CD14-positive monocyte (primary cell): ENCODE data around the gene ITGA2. TPM values are rescaled to one million over a fixed set of nuclear protein-coding genes. Genes with fewer than 3 reads are reported as not detected.

Source experiments
- DNase-seq, 3 donors: peaks; one replicate each; pipeline ENCODE4 v3.0.0-alpha.2; 2011 to 2022
- H2AFZ ChIP-seq: 2 replicates; pipeline ENCODE4 v1.6.0; 2012; ENCODE audit warnings: mild to moderate bottlenecking, low read depth, low read length, inconsistent platforms; ENCODE audit not compliant: insufficient read depth, poor library complexity, severe bottlenecking
- H3K27ac ChIP-seq, 2 donors: 1 replicate in 1 of 2; 2 replicates in 1 of 2; pipeline ENCODE4 v1.5.1; 2012 to 2013; ENCODE audit warnings: low read length in 2 of 2, control low read depth in 1 of 2, inconsistent platforms in 1 of 2, low read depth in 1 of 2, mild to moderate bottlenecking in 1 of 2
- H3K27me3 ChIP-seq, 2 donors: one replicate each; pipeline versions ENCODE4 v1.6.0 to v1.6.1; 2011 to 2013; ENCODE audit warnings: low read length in 2 of 2; ENCODE audit not compliant: control insufficient read depth in 2 of 2, insufficient read depth in 2 of 2
- H3K36me3 ChIP-seq, 2 donors: replicated peaks in 1 of 2; 1 replicate in 1 of 2; 2 replicates in 1 of 2; pipeline versions ENCODE4 v1.5.1 to v1.6.1; 2012 to 2013; ENCODE audit warnings: low read length in 2 of 2, control low read depth in 1 of 2, inconsistent platforms in 1 of 2, mild to moderate bottlenecking in 1 of 2; ENCODE audit not compliant: insufficient read depth in 2 of 2, control insufficient read depth in 1 of 2
- H3K4me1 ChIP-seq, 2 donors: 1 replicate in 1 of 2; 2 replicates in 1 of 2; pipeline versions ENCODE4 v1.5.1 to v1.6.1; 2012 to 2013; ENCODE audit warnings: low read length in 2 of 2, control low read depth in 1 of 2, inconsistent platforms in 1 of 2, mild to moderate bottlenecking in 1 of 2, moderate library complexity in 1 of 2; ENCODE audit not compliant: insufficient read depth in 2 of 2, control insufficient read depth in 1 of 2
- H3K4me2 ChIP-seq: replicated peaks from 2 replicates; pipeline ENCODE3; 2012; ENCODE audit warnings: low read length, moderate library complexity, mild to moderate bottlenecking; ENCODE audit not compliant: poor library complexity, severe bottlenecking; ENCODE audit errors: extremely low read depth
- H3K4me3 ChIP-seq, 3 experiments: fragments of 200-600 bp in 1 of 3; sonication (generic) in 1 of 3; replicated peaks in 1 of 3; 1 replicate in 2 of 3; 2 replicates in 1 of 3; pipeline ENCODE4 v1.5.1; 2011 to 2013; ENCODE audit warnings: low read length in 3 of 3, mild to moderate bottlenecking in 3 of 3, control low read depth in 2 of 3, low read depth in 2 of 3, inconsistent platforms in 1 of 3, moderate library complexity in 1 of 3
- H3K79me2 ChIP-seq: 2 replicates; pipeline ENCODE4 v1.6.0; 2012; ENCODE audit warnings: mild to moderate bottlenecking, control low read depth, inconsistent platforms, low read length, moderate library complexity; ENCODE audit not compliant: insufficient read depth
- H3K9ac ChIP-seq: 2 replicates; pipeline ENCODE4 v1.6.0; 2017; ENCODE audit warnings: low read length, mild to moderate bottlenecking; ENCODE audit not compliant: insufficient read depth, poor library complexity, severe bottlenecking
- H3K9me3 ChIP-seq, 2 donors: replicated peaks in 1 of 2; 1 replicate in 1 of 2; 2 replicates in 1 of 2; pipeline versions ENCODE4 v1.5.1 to v1.6.1; 2012 to 2013; ENCODE audit warnings: low read length in 2 of 2, control low read depth in 1 of 2; ENCODE audit not compliant: control insufficient read depth in 1 of 2, insufficient read depth in 1 of 2
- H4K20me1 ChIP-seq: 2 replicates; pipeline ENCODE4 v1.6.0; 2012; ENCODE audit warnings: mild to moderate bottlenecking, low read length, control low read depth, moderate library complexity; ENCODE audit not compliant: insufficient read depth
- H3K27ac Mint-ChIP-seq, 7 donors: one replicate each; pipeline ENCODE4 v1.8.0; 2020; ENCODE audit warnings: mild to moderate bottlenecking in 7 of 7, mixed read lengths in 7 of 7, moderate library complexity in 6 of 7, inconsistent platforms in 2 of 7
- H3K27me3 Mint-ChIP-seq, 3 donors: one replicate each; pipeline ENCODE4 v1.8.0; 2021 to 2022; ENCODE audit warnings: low read depth in 3 of 3, mild to moderate bottlenecking in 3 of 3, mixed read lengths in 3 of 3, moderate library complexity in 3 of 3, inconsistent platforms in 1 of 3
- H3K36me3 Mint-ChIP-seq, 2 donors: one replicate each; pipeline ENCODE4 v1.8.0; 2020; ENCODE audit warnings: mixed read lengths in 2 of 2, inconsistent platforms in 1 of 2, mild to moderate bottlenecking in 1 of 2
- H3K4me1 Mint-ChIP-seq: one replicate; pipeline ENCODE4 v1.8.0; 2020; ENCODE audit warnings: mild to moderate bottlenecking, mixed read lengths
- H3K4me3 Mint-ChIP-seq, 2 donors: one replicate each; pipeline ENCODE4 v1.8.0; 2020; ENCODE audit warnings: mild to moderate bottlenecking in 2 of 2, mixed read lengths in 2 of 2, moderate library complexity in 1 of 2
- H3K9me3 Mint-ChIP-seq, 7 donors: one replicate each; pipeline ENCODE4 v1.8.0; 2020 to 2022; ENCODE audit warnings: mixed read lengths in 7 of 7, mild to moderate bottlenecking in 6 of 7, moderate library complexity in 6 of 7, inconsistent platforms in 2 of 7
- WGBS: methylation state at CpG from one replicate; pipeline ENCODE4 v1.1.5; 2013; ENCODE audit warnings: missing lambda C conversion rate; ENCODE audit not compliant: insufficient coverage; 5-methylcytosine and 5-hydroxymethylcytosine counted together
- intact Hi-C, 2 donors: fragments of 100-400 bp; cut with micrococcal nuclease; formaldehyde crosslinking; loops; one replicate each; pipeline versions ENCODE4 v1.15.0 to v1.15.1; 2023
- polyA plus RNA-seq, 3 donors: library from polyadenylated mRNA; depleted of rRNA in 1 of 3; unstranded in 2 of 3; stranded (reverse) in 1 of 3; fragments of 300-500 nt in 2 of 3; fragments of >200 nt in 1 of 3; fragmentation: Illumina TruSeq in 2 of 3; gene quantifications; 1 replicate in 2 of 3; 2 replicates in 1 of 3; pipeline ENCODE4 v1.2.3, GENCODE V29; 2012 to 2021
- TF ChIP-seq, protein P1 (sequence below): fragments of 200-600 bp; IDR thresholded peaks from one replicate; pipeline ENCODE4 v1.8.0; 2022; ENCODE audit warnings: antibody characterized with exemption, mild to moderate bottlenecking

The ITGA2 gene
- polyA plus RNA-seq, 3 donors = not detected

DNA sequence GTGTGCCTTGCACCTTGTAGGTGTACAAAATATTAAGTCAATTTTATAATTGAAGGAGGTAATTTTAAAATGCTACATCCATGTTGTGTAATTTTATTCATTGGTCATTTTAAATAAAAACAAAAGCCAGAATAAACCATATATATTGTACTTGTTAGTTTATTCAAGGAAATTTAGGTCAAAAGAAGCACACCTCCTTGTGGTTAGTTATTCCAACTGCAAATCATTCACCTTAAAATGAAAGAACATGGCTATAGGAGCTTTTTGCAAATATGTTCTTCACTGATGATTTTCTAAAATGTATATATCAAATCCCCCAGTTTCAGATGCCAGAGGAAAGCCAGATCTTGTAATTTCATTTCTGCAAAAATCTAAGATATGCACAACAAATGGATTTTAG, 125.8 kb downstream of the ITGA2 start:
- peaks cover 3 to 6% (median 3%) of the 10 kb centered on the region in 3 donors for H3K27me3 Mint-ChIP-seq
- TF ChIP-seq, protein P1, sequence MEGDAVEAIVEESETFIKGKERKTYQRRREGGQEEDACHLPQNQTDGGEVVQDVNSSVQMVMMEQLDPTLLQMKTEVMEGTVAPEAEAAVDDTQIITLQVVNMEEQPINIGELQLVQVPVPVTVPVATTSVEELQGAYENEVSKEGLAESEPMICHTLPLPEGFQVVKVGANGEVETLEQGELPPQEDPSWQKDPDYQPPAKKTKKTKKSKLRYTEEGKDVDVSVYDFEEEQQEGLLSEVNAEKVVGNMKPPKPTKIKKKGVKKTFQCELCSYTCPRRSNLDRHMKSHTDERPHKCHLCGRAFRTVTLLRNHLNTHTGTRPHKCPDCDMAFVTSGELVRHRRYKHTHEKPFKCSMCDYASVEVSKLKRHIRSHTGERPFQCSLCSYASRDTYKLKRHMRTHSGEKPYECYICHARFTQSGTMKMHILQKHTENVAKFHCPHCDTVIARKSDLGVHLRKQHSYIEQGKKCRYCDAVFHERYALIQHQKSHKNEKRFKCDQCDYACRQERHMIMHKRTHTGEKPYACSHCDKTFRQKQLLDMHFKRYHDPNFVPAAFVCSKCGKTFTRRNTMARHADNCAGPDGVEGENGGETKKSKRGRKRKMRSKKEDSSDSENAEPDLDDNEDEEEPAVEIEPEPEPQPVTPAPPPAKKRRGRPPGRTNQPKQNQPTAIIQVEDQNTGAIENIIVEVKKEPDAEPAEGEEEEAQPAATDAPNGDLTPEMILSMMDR = no peak
- no peaks in the 10 kb centered on the region for H3K27me3 ChIP-seq
- no peaks in the 10 kb centered on the region for H3K9me3 ChIP-seq
- peaks cover 7% of the 10 kb centered on the region for H3K4me1 Mint-ChIP-seq
- no peaks in the 10 kb centered on the region for H4K20me1 ChIP-seq
- no peak overlapping the region for H3K4me3 Mint-ChIP-seq
- H3K4me3 ChIP-seq = no peak overlapping the region
- H3K4me1 ChIP-seq = peaks cover 4 to 5% of the 10 kb centered on the region in 2 donors
- H3K9me3 Mint-ChIP-seq = peaks cover 0 to 10% (median 3%) of the 10 kb centered on the region in 7 donors
- H3K4me2 ChIP-seq = no peak overlapping the region
- no peak overlapping the region for H3K27ac Mint-ChIP-seq
- H3K9ac ChIP-seq = no peak overlapping the region
- intact Hi-C loops = no loop called here
- H2AFZ ChIP-seq = no peak overlapping the region
- no peaks in the 10 kb centered on the region for H3K79me2 ChIP-seq
- no peaks in the 10 kb centered on the region for H3K36me3 Mint-ChIP-seq
- no peaks in the 10 kb centered on the region for H3K36me3 ChIP-seq
- no peak overlapping the region for H3K27ac ChIP-seq
- DNase-seq = no peak

DNA sequence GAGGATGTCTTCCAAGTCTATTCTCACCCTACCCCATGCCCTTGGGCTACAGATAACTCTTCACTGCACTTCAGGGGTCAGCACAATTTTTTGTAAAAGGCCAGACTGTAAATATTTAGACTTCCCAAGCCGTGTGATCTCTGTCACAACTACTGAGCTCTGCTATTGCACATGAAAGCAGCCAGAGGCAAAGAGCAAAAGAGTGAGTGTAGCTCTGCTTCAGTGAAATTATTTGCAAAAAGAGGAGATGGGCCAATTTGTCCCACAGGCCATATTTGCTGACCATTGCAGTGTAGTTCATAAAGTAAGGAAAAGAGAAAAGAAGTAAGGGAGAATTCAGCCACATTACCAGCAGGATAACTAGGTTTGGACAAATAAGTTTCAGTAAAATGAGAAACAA, 127.4 kb downstream of the ITGA2 start:
- H3K9me3 ChIP-seq = no peaks in the 10 kb centered on the region
- H3K4me1 Mint-ChIP-seq = no peaks in the 10 kb centered on the region
- peak overlapping the region in 1 of 7 donors; percentile 78 for H3K27ac Mint-ChIP-seq
- intact Hi-C loops = no loop called here
- H4K20me1 ChIP-seq = no peaks in the 10 kb centered on the region
- peaks cover 0 to 7% (median 3%) of the 10 kb centered on the region in 7 donors for H3K9me3 Mint-ChIP-seq
- no peaks in the 10 kb centered on the region for H3K27me3 ChIP-seq
- H2AFZ ChIP-seq = no peak overlapping the region
- DNase-seq = no peak
- H3K27ac ChIP-seq = no peak overlapping the region
- H3K36me3 ChIP-seq = no peaks in the 10 kb centered on the region
- 86% methylated on average over 1 of the region's 1 CpG for WGBS
- H3K79me2 ChIP-seq = no peaks in the 10 kb centered on the region
- H3K4me1 ChIP-seq = no peaks in the 10 kb centered on the region
- TF ChIP-seq, protein P1 = no peak
- no peak overlapping the region for H3K4me2 ChIP-seq
- H3K36me3 Mint-ChIP-seq = no peaks in the 10 kb centered on the region
- H3K9ac ChIP-seq = no peak overlapping the region
- peaks cover 3 to 5% (median 4%) of the 10 kb centered on the region in 3 donors for H3K27me3 Mint-ChIP-seq
- H3K4me3 ChIP-seq = no peak overlapping the region
- H3K4me3 Mint-ChIP-seq = no peak overlapping the region
